ENCODE results near the gene MBD3. TPM values are rescaled to one million over a fixed set of nuclear protein-coding genes. Genes with fewer than 3 reads are reported as not detected.
"Not testable (repeated sequence)": the region's sequence is repeated elsewhere in the genome, so short reads cannot be mapped to it uniquely, and the experiment has no call there.

Gene MBD3
- total RNA-seq, 6 experiments from 2014 or later = 75.6 to 104 (median 85.7) TPM

- Mint-ChIP-seq H3K27ac (no peak overlapping the region), H3K9me3 (no peaks in the 10 kb centered on the region), H3K36me3 (ENCODE audit: low read depth) (no peaks in the 10 kb centered on the region), H3K4me1 (ENCODE audit: low read depth) (no peaks in the 10 kb centered on the region; the same call in 1 of the 2 replicates), H3K4me3 (no peak overlapping the region), H3K27me3 (ENCODE audit: insufficient read depth) (peaks cover 14% of the 10 kb centered on the region)
- no peak for TF ChIP-seq CTCF (IDR thresholded peaks at IDR 0.05)
- no peak for DNase-seq
These were observed 57.7 kb downstream of the MBD3 start for GRCh38 chr19:1534972-1535371.

DNA sequence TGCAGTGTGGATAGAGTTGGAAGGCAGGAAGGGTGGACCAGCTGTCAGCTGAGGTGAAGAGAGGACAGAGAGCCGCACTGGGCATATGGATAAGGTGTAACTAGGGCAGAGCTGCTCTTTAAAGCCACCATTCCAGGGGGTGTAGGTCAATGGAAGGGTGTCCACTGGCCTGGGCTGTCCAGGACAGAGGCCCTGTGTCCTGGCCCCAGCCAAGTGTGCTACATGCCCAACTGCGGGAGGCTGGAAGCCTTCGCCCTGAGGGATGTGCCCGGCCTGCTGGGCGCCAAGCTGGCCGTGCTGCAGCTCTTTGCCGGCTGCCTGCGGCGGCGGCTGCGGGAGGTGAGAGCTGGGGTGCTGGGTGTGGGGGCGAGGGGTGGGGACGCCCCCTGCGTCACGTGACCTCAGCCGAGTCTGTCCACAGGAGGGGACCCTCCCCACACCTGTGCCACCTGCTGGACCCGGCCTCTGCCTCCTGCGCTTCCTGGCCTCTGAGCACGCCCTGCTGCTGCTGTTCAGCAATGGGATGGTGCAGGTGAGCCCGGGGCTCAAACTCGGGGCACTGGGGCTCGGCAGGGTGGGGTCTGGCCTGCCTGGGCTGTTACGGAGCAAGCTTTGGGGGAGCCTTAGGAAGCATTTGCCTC lies 59.0 kb downstream of the MBD3 start:
- DNase-seq = no peak
- no peak for TF ChIP-seq CTCF (IDR thresholded peaks at IDR 0.05)
- Mint-ChIP-seq H3K4me3 (no peak overlapping the region), H3K36me3 (ENCODE audit: low read depth) (no peaks in the 10 kb centered on the region), H3K4me1 (ENCODE audit: low read depth) (no peaks in the 10 kb centered on the region; the same call in 1 of the 2 replicates), H3K27ac (no peak overlapping the region), H3K27me3 (ENCODE audit: insufficient read depth) (peaks cover 7% of the 10 kb centered on the region), H3K9me3 (no peaks in the 10 kb centered on the region)

DNA sequence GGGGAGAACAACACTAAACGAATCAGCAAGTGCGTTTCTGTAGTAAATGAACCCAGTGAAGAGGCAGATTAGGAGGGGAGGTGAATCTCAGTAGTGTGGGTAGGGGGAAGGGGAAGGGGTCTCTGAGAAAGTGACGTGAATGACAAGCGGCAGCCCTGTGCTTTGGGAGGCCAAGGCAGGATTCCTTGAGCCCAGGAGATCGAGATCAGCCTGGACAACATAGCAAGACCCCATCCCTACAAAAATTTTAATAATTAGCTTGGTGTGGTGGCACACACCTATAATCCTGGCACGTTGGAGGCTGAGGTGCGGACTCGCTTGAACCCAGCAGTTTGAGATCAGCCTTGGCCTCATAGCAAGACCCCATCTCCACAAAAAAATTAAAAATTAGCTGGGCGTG lies 60.7 kb downstream of the MBD3 start:
- Mint-ChIP-seq H3K4me1 (ENCODE audit: low read depth) (no peaks in the 10 kb centered on the region), H3K4me3 (no peak overlapping the region), H3K36me3 (ENCODE audit: low read depth) (no peaks in the 10 kb centered on the region), H3K27me3 (ENCODE audit: insufficient read depth) (peaks cover 6% of the 10 kb centered on the region), H3K27ac (no peak overlapping the region), H3K9me3 (no peaks in the 10 kb centered on the region)
- no peak for TF ChIP-seq CTCF (IDR thresholded peaks at IDR 0.05)
- DNase-seq = no peak

GRCh38 chr19:1531587-1531986 lies 61.1 kb downstream of the MBD3 start:
- no peak for TF ChIP-seq CTCF (IDR thresholded peaks at IDR 0.05)
- Mint-ChIP-seq H3K27me3 (ENCODE audit: insufficient read depth) (peaks cover 6% of the 10 kb centered on the region), H3K9me3 (no peaks in the 10 kb centered on the region), H3K27ac (no peak overlapping the region), H3K4me3 (no peak overlapping the region), H3K36me3 (ENCODE audit: low read depth) (no peaks in the 10 kb centered on the region), H3K4me1 (ENCODE audit: low read depth) (no peaks in the 10 kb centered on the region)
- no peak for DNase-seq

- H3K27ac Mint-ChIP-seq = not testable (repeated sequence)
These were observed 61.8 kb downstream of the MBD3 start for GRCh38 chr19:1530856-1531255.

GRCh38 chr19:1529430-1529816 lies 63.2 kb downstream of the MBD3 start:
- DNase-seq = no peak
- Mint-ChIP-seq H3K27me3 (ENCODE audit: insufficient read depth) (peaks cover 6% of the 10 kb centered on the region), H3K9me3 (peaks cover 6% of the 10 kb centered on the region), H3K27ac (no peak overlapping the region), H3K4me1 (ENCODE audit: low read depth) (no peaks in the 10 kb centered on the region; the same call in 1 of the 2 replicates), H3K4me3 (no peak overlapping the region), H3K36me3 (ENCODE audit: low read depth) (no peaks in the 10 kb centered on the region)
- TF ChIP-seq CTCF (IDR thresholded peaks at IDR 0.05) = no peak

More at GRCh38 chr19:1530856-1531255, 61.8 kb downstream of the MBD3 start:
- not testable (repeated sequence) for H3K9me3 Mint-ChIP-seq; H3K27me3 Mint-ChIP-seq (ENCODE audit: insufficient read depth); DNase-seq; H3K4me1 Mint-ChIP-seq (ENCODE audit: low read depth); H3K4me3 Mint-ChIP-seq; H3K36me3 Mint-ChIP-seq (ENCODE audit: low read depth)
